ENCODE results near the gene PRDM11. TPM values are rescaled to one million over a fixed set of nuclear protein-coding genes. Genes with fewer than 3 reads are reported as not detected.
A peak's percentile ranks its signal among the peaks of the same experiment; 100 is the strongest.

Gene PRDM11
- total RNA-seq, 2 donors from 2014 or later: 4.1 to 8.3 TPM

- no peaks in the 10 kb centered on the region for H3K9me3 ChIP-seq
- no peaks in the 10 kb centered on the region for H3K4me1 ChIP-seq
- intact Hi-C loops (cut with DNase I): no loop called here
- H3K36me3 ChIP-seq: no peaks in the 10 kb centered on the region
- H3K27me3 ChIP-seq: no peaks in the 10 kb centered on the region
- TF ChIP-seq CTCF (IDR thresholded peaks at IDR 0.05): no peak
- H3K27ac ChIP-seq: no peak overlapping the region
- H3K4me3 ChIP-seq: no peak overlapping the region
- no peak for DNase-seq
- H3K9ac ChIP-seq (ENCODE audit: low read depth in 2 of 2, low read length in 2 of 2): no peak overlapping the region
Measured at GRCh38 chr11:45204761-45205160, 58.3 kb downstream of the PRDM11 start.

GRCh38 chr11:45205978-45206377, 59.5 kb downstream of the PRDM11 start:
- intact Hi-C loops (cut with DNase I): no loop called here
- Histone ChIP-seq H3K36me3 (no peaks in the 10 kb centered on the region), H3K4me1 (no peaks in the 10 kb centered on the region), H3K27me3 (no peaks in the 10 kb centered on the region), H3K9me3 (no peaks in the 10 kb centered on the region), H3K27ac (no peak overlapping the region), H3K4me3 (no peak overlapping the region), H3K9ac (ENCODE audit: low read depth in 2 of 2, low read length in 2 of 2) (no peak overlapping the region)
- no peak for TF ChIP-seq CTCF (IDR thresholded peaks at IDR 0.05)
- DNase-seq: no peak

- H3K4me3 ChIP-seq: no peak overlapping the region
- H3K9ac ChIP-seq (ENCODE audit: low read depth in 2 of 2, low read length in 2 of 2): no peak overlapping the region
- DNase-seq: no peak
- intact Hi-C loops (cut with DNase I): no loop called here
- no peaks in the 10 kb centered on the region for H3K36me3 ChIP-seq
- no peak for TF ChIP-seq CTCF (IDR thresholded peaks at IDR 0.05)
- no peaks in the 10 kb centered on the region for H3K27me3 ChIP-seq
- no peaks in the 10 kb centered on the region for H3K9me3 ChIP-seq
- H3K27ac ChIP-seq: no peak overlapping the region
- H3K4me1 ChIP-seq: no peaks in the 10 kb centered on the region
Measured at GRCh38 chr11:45208135-45208534, 61.7 kb downstream of the PRDM11 start.

GRCh38 chr11:45209000-45209879, 62.8 kb downstream of the PRDM11 start:
- Histone ChIP-seq H3K36me3 (no peaks in the 10 kb centered on the region), H3K4me1 (no peaks in the 10 kb centered on the region), H3K9me3 (no peaks in the 10 kb centered on the region), H3K4me3 (no peak overlapping the region), H3K27me3 (no peaks in the 10 kb centered on the region), H3K27ac (peak overlapping the region; percentile 40), H3K9ac (ENCODE audit: low read depth in 2 of 2, low read length in 2 of 2) (no peak overlapping the region)
- intact Hi-C loops (cut with DNase I): no loop called here
- no peak for TF ChIP-seq CTCF (IDR thresholded peaks at IDR 0.05)
- DNase-seq: no peak

- peak; percentile 42 for DNase-seq
- no peak for TF ChIP-seq CTCF (IDR thresholded peaks at IDR 0.05)
- H3K9me3 ChIP-seq: no peaks in the 10 kb centered on the region
- no peak overlapping the region for H3K4me3 ChIP-seq
- intact Hi-C loops (cut with DNase I): no loop called here
- H3K36me3 ChIP-seq: no peaks in the 10 kb centered on the region
- peak overlapping the region; percentile 40 for H3K27ac ChIP-seq
- H3K4me1 ChIP-seq: no peaks in the 10 kb centered on the region
- peak overlapping the region in 1 of 2 donors; percentile 41 for H3K9ac ChIP-seq (ENCODE audit: low read depth in 2 of 2, low read length in 2 of 2)
- no peaks in the 10 kb centered on the region for H3K27me3 ChIP-seq
Measured at GRCh38 chr11:45209891-45210699, 63.7 kb downstream of the PRDM11 start.
